ENCODE measurements around the gene TPK1. TPM values are rescaled to one million over a fixed set of nuclear protein-coding genes. Genes with fewer than 3 reads are reported as not detected.

Gene TPK1
- polyA plus RNA-seq, 1 experiment = 0.38 TPM

- DNase-seq (ENCODE audit: low read depth, low spot score) = no peak
- TF ChIP-seq CTCF (IDR thresholded peaks at IDR 0.05; ENCODE audit: low read depth, low read length) = no peak
- Histone ChIP-seq H3K4me3 (ENCODE audit: low read depth, low read length) (no peak overlapping the region), H3K9me3 (ENCODE audit: control insufficient read depth, insufficient read depth, low read length) (peaks cover 16% of the 10 kb centered on the region), H3K27me3 (ENCODE audit: control insufficient read depth, insufficient read depth, low read length) (no peaks in the 10 kb centered on the region), H3K27ac (ENCODE audit: low read depth, low read length) (no peak overlapping the region)
- CTCF ChIA-PET = no interaction called here
- POLR2A ChIA-PET = no interaction called here
These were observed 348.0 kb downstream of the TPK1 start for GRCh38 chr7:144487901-144488300.

- POLR2A ChIA-PET = no interaction called here
- CTCF ChIA-PET = no interaction called here
- TF ChIP-seq CTCF (IDR thresholded peaks at IDR 0.05; ENCODE audit: low read depth, low read length) = no peak
These were observed 351.4 kb downstream of the TPK1 start for GRCh38 chr7:144484445-144484844.

GRCh38 chr7:144483189-144483588, 352.7 kb downstream of the TPK1 start:
- ChIA-PET POLR2A (no interaction called here), CTCF (no interaction called here)
- no peak for TF ChIP-seq CTCF (IDR thresholded peaks at IDR 0.05; ENCODE audit: low read depth, low read length)
- H3K4me3 ChIP-seq (ENCODE audit: low read depth, low read length) = no peak overlapping the region
- H3K27me3 ChIP-seq (ENCODE audit: control insufficient read depth, insufficient read depth, low read length) = no peaks in the 10 kb centered on the region
- no peak for DNase-seq (ENCODE audit: low read depth, low spot score)
- no peak overlapping the region for H3K27ac ChIP-seq (ENCODE audit: low read depth, low read length)
- peaks cover 3% of the 10 kb centered on the region; the same call in 1 of the 2 replicates for H3K9me3 ChIP-seq (ENCODE audit: control insufficient read depth, insufficient read depth, low read length)

More at GRCh38 chr7:144484445-144484844, 351.4 kb downstream of the TPK1 start:
- DNase-seq (ENCODE audit: low read depth, low spot score) = no peak
- Histone ChIP-seq H3K4me3 (ENCODE audit: low read depth, low read length) (no peak overlapping the region), H3K9me3 (ENCODE audit: control insufficient read depth, insufficient read depth, low read length) (peaks cover 8% of the 10 kb centered on the region), H3K27ac (ENCODE audit: low read depth, low read length) (no peak overlapping the region), H3K27me3 (ENCODE audit: control insufficient read depth, insufficient read depth, low read length) (no peaks in the 10 kb centered on the region)

- CTCF ChIA-PET = no interaction called here
- no peak for TF ChIP-seq CTCF (IDR thresholded peaks at IDR 0.05; ENCODE audit: low read depth, low read length)
- DNase-seq (ENCODE audit: low read depth, low spot score) = no peak
- Histone ChIP-seq H3K27me3 (ENCODE audit: control insufficient read depth, insufficient read depth, low read length) (no peaks in the 10 kb centered on the region), H3K4me3 (ENCODE audit: low read depth, low read length) (no peak overlapping the region), H3K9me3 (ENCODE audit: control insufficient read depth, insufficient read depth, low read length) (peaks cover 3% of the 10 kb centered on the region; the same call in 1 of the 2 replicates), H3K27ac (ENCODE audit: low read depth, low read length) (no peak overlapping the region)
- POLR2A ChIA-PET = no interaction called here
These were observed 354.0 kb downstream of the TPK1 start for GRCh38 chr7:144481833-144482232.

GRCh38 chr7:144477348-144477747, 358.5 kb downstream of the TPK1 start:
- no peak for TF ChIP-seq CTCF (IDR thresholded peaks at IDR 0.05; ENCODE audit: low read depth, low read length)
- ChIA-PET CTCF (no interaction called here), POLR2A (interaction anchor here (0.5 kb wide), 1 partner anchor 88 kb away, joined by 3 read pairs; no protein-coding TSS in a partner anchor)
- DNase-seq (ENCODE audit: low read depth, low spot score) = no peak
- Histone ChIP-seq H3K9me3 (ENCODE audit: control insufficient read depth, insufficient read depth, low read length) (peaks cover 3% of the 10 kb centered on the region; the same call in 1 of the 2 replicates), H3K27ac (ENCODE audit: low read depth, low read length) (no peak overlapping the region), H3K27me3 (ENCODE audit: control insufficient read depth, insufficient read depth, low read length) (no peaks in the 10 kb centered on the region), H3K4me3 (ENCODE audit: low read depth, low read length) (no peak overlapping the region)
